Left lobe of liver (tissue), 2 donors: Measurements from ENCODE around the gene GRID1. TPM values are rescaled to one million over a fixed set of nuclear protein-coding genes. Genes with fewer than 3 reads are reported as not detected.

Source experiments
- ATAC-seq: fragments of 200-7000 bp; cut with Tn5 transposase; one replicate; pipeline ENCODE4 v1.9.1; 2020; ENCODE audit warnings: mild to moderate bottlenecking, moderate library complexity
- DNase-seq: peaks from one replicate; pipeline ENCODE4 v3.0.0-alpha.2; 2020; ENCODE audit warnings: low spot score
- total RNA-seq: library from RNA; stranded (reverse); gene quantifications from one replicate; pipeline ENCODE4 v1.2.1, GENCODE V29; 2021
- donor health status: DM: no; HTN: no; CAD: no; lungs with moderate emphysema.
- donor health status: DM: no; HTN: yes; CAD: no.

The GRID1 gene
- total RNA-seq, 1 donor from 2014 or later: 0.58 TPM

- DNase-seq (no peak), ATAC-seq (no peak)
Observed at GRCh38 chr10:85603151-85603940, 763.2 kb downstream of the GRID1 start.

- no peak for ATAC-seq
- no peak for DNase-seq
Observed at GRCh38 chr10:85602713-85603112, 763.9 kb downstream of the GRID1 start.

- no peak for ATAC-seq
- DNase-seq: no peak
Observed at GRCh38 chr10:85602306-85602705, 764.3 kb downstream of the GRID1 start.

GRCh38 chr10:85601526-85601925 lies 765.1 kb downstream of the GRID1 start:
- DNase-seq: no peak
- ATAC-seq: no peak

GRCh38 chr10:85600744-85601081 lies 765.9 kb downstream of the GRID1 start:
- no peak for ATAC-seq
- no peak for DNase-seq

GRCh38 chr10:85600026-85600743 lies 766.4 kb downstream of the GRID1 start:
- ATAC-seq (no peak), DNase-seq (no peak)

GRCh38 chr10:85599081-85599480 lies 767.5 kb downstream of the GRID1 start:
- DNase-seq (no peak), ATAC-seq (no peak)

GRCh38 chr10:85598646-85599045 lies 767.9 kb downstream of the GRID1 start:
- DNase-seq (no peak), ATAC-seq (no peak)

GRCh38 chr10:85597006-85597405 lies 769.6 kb downstream of the GRID1 start:
- no peak for ATAC-seq

GRCh38 chr10:85596389-85596788 lies 770.2 kb downstream of the GRID1 start:
- no peak for DNase-seq
- ATAC-seq: no peak

More at GRCh38 chr10:85597006-85597405, 769.6 kb downstream of the GRID1 start:
- no peak for DNase-seq

GRCh38 chr10:85594239-85594638 lies 772.4 kb downstream of the GRID1 start:
- no peak for ATAC-seq

GRCh38 chr10:85593226-85593772 lies 773.3 kb downstream of the GRID1 start:
- DNase-seq: no peak
- ATAC-seq: no peak

More at GRCh38 chr10:85594239-85594638, 772.4 kb downstream of the GRID1 start:
- DNase-seq: no peak

- ATAC-seq: no peak
- DNase-seq: no peak
Observed at GRCh38 chr10:85581371-85581770, 785.2 kb downstream of the GRID1 start.

GRCh38 chr10:85580585-85580984 lies 786.0 kb downstream of the GRID1 start:
- DNase-seq (no peak), ATAC-seq (peak; percentile 72)

GRCh38 chr10:85578860-85579259 lies 787.7 kb downstream of the GRID1 start:
- ATAC-seq: no peak
- DNase-seq: no peak

GRCh38 chr10:85575441-85575840 lies 791.2 kb downstream of the GRID1 start:
- no peak for ATAC-seq
- DNase-seq: no peak

GRCh38 chr10:85570871-85571270 lies 795.7 kb downstream of the GRID1 start:
- ATAC-seq (no peak), DNase-seq (no peak)

- no peak for ATAC-seq
- DNase-seq: no peak
Observed at GRCh38 chr10:85565381-85565780, 801.2 kb downstream of the GRID1 start.

GRCh38 chr10:85558533-85558932 lies 808.1 kb downstream of the GRID1 start:
- DNase-seq: no peak
- no peak for ATAC-seq

- no peak for ATAC-seq
Observed at GRCh38 chr10:85557706-85558105, 808.9 kb downstream of the GRID1 start.

GRCh38 chr10:85557077-85557476 lies 809.5 kb downstream of the GRID1 start:
- ATAC-seq (peak; percentile 60), DNase-seq (no peak)

More at GRCh38 chr10:85557706-85558105, 808.9 kb downstream of the GRID1 start:
- no peak for DNase-seq
